ENCODE measurements around the gene AGTPBP1.

GRCh38 chr9:85528607-85529006 lies 213.1 kb downstream of the AGTPBP1 start:
- TF ChIP-seq CTCF (IDR thresholded peaks at IDR 0.05): no peak
- no peak for TF ChIP-seq ATF3 (CRISPR knock-in tag; conservative IDR thresholded peaks at IDR 0.05)
- no peak for TF ChIP-seq AR (CRISPR knock-in tag; IDR thresholded peaks at IDR 0.05)
- TF ChIP-seq CREM (CRISPR knock-in tag; IDR thresholded peaks at IDR 0.05): no peak
- no peak for TF ChIP-seq ZBTB21 (CRISPR knock-in tag; IDR thresholded peaks at IDR 0.05; ENCODE audit: borderline replicate concordance)
- no peak for TF ChIP-seq NFYB (CRISPR knock-in tag; conservative IDR thresholded peaks at IDR 0.05; ENCODE audit: low read depth)
- TF ChIP-seq HMGXB4 (CRISPR knock-in tag; IDR thresholded peaks at IDR 0.05): no peak
